T-helper 2 cell treated with Interferon-gamma antibody and Interleukin-4, amounts not matched to agents 100 ng/mL and 5 ng/mL, for 36 hours (primary cell): ENCODE data around the gene NR5A2. TPM values are rescaled to one million over a fixed set of nuclear protein-coding genes. Genes with fewer than 3 reads are reported as not detected.

Experiments used
- intact Hi-C: fragments of 100-400 bp; cut with micrococcal nuclease; formaldehyde crosslinking; loops from one replicate; pipeline ENCODE4 v1.15.1; 2023
- total RNA-seq: library from RNA; stranded (reverse); gene quantifications from 2 replicates; pipeline ENCODE4 v1.2.3, GENCODE V29; 2022

Gene NR5A2
- total RNA-seq, 1 donor from 2014 or later: not detected

GRCh38 chr1:200118779-200119505, 91.4 kb downstream of the NR5A2 start:
- intact Hi-C loops: no loop called here

GRCh38 chr1:200121421-200121820, 93.9 kb downstream of the NR5A2 start:
- intact Hi-C loops: no loop called here

- intact Hi-C loops: no loop called here
These were observed 96.8 kb downstream of the NR5A2 start for GRCh38 chr1:200124309-200124708.

GRCh38 chr1:200128081-200128480, 100.6 kb downstream of the NR5A2 start:
- intact Hi-C loops: no loop called here

GRCh38 chr1:200128944-200129879, 101.7 kb downstream of the NR5A2 start:
- intact Hi-C loops: no loop called here

GRCh38 chr1:200130552-200130951, 103.0 kb downstream of the NR5A2 start:
- intact Hi-C loops: loop anchor here (2.0 to 10.0 kb wide), 2 partner anchors 22 to 124 kb away; no protein-coding TSS in a partner anchor

GRCh38 chr1:200131551-200132125, 104.1 kb downstream of the NR5A2 start:
- intact Hi-C loops: loop anchor here (2.0 to 10.0 kb wide), 2 partner anchors 21 to 123 kb away; no protein-coding TSS in a partner anchor

GRCh38 chr1:200133123-200133522, 105.6 kb downstream of the NR5A2 start:
- intact Hi-C loops: loop anchor here (10.0 kb wide), 1 partner anchor 122 kb away; no protein-coding TSS in a partner anchor

GRCh38 chr1:200134116-200134515, 106.6 kb downstream of the NR5A2 start:
- intact Hi-C loops: loop anchor here (10.0 kb wide), 1 partner anchor 121 kb away; no protein-coding TSS in a partner anchor

- intact Hi-C loops: loop anchor here (5.0 to 10.0 kb wide), 2 partner anchors 118 to 376 kb away; no protein-coding TSS in a partner anchor
These were observed 108.9 kb downstream of the NR5A2 start for GRCh38 chr1:200136384-200136783.

GRCh38 chr1:200139661-200140250, 112.2 kb downstream of the NR5A2 start:
- intact Hi-C loops: loop anchor here (1.0 to 10.0 kb wide), 4 partner anchors 115 to 373 kb away; no protein-coding TSS in a partner anchor

GRCh38 chr1:200143347-200143746, 115.8 kb downstream of the NR5A2 start:
- intact Hi-C loops: no loop called here

GRCh38 chr1:200146100-200146499, 118.6 kb downstream of the NR5A2 start:
- intact Hi-C loops: no loop called here

GRCh38 chr1:200147094-200147493, 119.6 kb downstream of the NR5A2 start:
- intact Hi-C loops: no loop called here

- intact Hi-C loops: no loop called here
These were observed 120.2 kb downstream of the NR5A2 start for GRCh38 chr1:200147742-200148141.

- intact Hi-C loops: loop anchor here (5.0 kb wide), 2 partner anchors 77 to 262 kb away; partner anchors contain the start of gene ZNF281
These were observed 122.5 kb downstream of the NR5A2 start for GRCh38 chr1:200150006-200150405.

- intact Hi-C loops: loop anchor here (5.0 kb wide), 2 partner anchors 77 to 262 kb away; partner anchors contain the start of gene ZNF281
These were observed 123.2 kb downstream of the NR5A2 start for GRCh38 chr1:200150721-200151120.

- intact Hi-C loops: loop anchor here (2.0 to 5.0 kb wide), 3 partner anchors 22 to 260 kb away; partner anchors contain the start of gene ZNF281
These were observed 124.8 kb downstream of the NR5A2 start for GRCh38 chr1:200152336-200152735.

GRCh38 chr1:200153277-200154055, 126.0 kb downstream of the NR5A2 start:
- intact Hi-C loops: loop anchor here (2.0 to 5.0 kb wide), 4 partner anchors 23 to 259 kb away; partner anchors contain the start of gene ZNF281
